Activated CD8-positive, alpha-beta memory T cell treated with anti-CD3 and anti-CD28 coated beads, Interleukin-2, amount 10 ng/mL, durations not matched to agents 7 days and 5 days (primary cell): ENCODE measurements around the gene GNG2. TPM values are rescaled to one million over a fixed set of nuclear protein-coding genes. Genes with fewer than 3 reads are reported as not detected.

Experiments used
- ATAC-seq: fragments of 150-1000 bp; cut with Tn5 transposase; one replicate; pipeline ENCODE4 v1.10.0; 2021; ENCODE audit warnings: moderate library complexity
- CTCF ChIA-PET: fragments of 350-600 bp; sonication (Branson Sonifier 250); formaldehyde crosslinking; loops from one replicate; lab custom pipeline; 2021; ENCODE audit warnings: antibody characterized with exemption; lab: Charles Lee
- DNase-seq: peaks from one replicate; pipeline ENCODE4 v3.0.0-alpha.2; 2020
- H3K27ac Mint-ChIP-seq: one replicate; pipeline ENCODE4 v1.8.0; 2021; ENCODE audit warnings: mild to moderate bottlenecking, mixed read lengths
- H3K27me3 Mint-ChIP-seq: one replicate; pipeline ENCODE4 v1.8.0; 2021; ENCODE audit warnings: mixed read lengths
- H3K36me3 Mint-ChIP-seq: one replicate; pipeline ENCODE4 v1.8.0; 2021; ENCODE audit warnings: mild to moderate bottlenecking, mixed read lengths
- H3K4me1 Mint-ChIP-seq: one replicate; pipeline ENCODE4 v1.8.0; 2021; ENCODE audit warnings: mixed read lengths
- H3K4me3 Mint-ChIP-seq: one replicate; pipeline ENCODE4 v1.8.0; 2021; ENCODE audit warnings: mild to moderate bottlenecking, moderate library complexity, mixed read lengths
- H3K9me3 Mint-ChIP-seq: one replicate; pipeline ENCODE4 v1.8.0; 2022; ENCODE audit warnings: low read depth, mixed read lengths
- total RNA-seq, 2 experiments: library from RNA; stranded (reverse); gene quantifications; one replicate each; pipeline ENCODE4 v1.2.3, GENCODE V29; 2021

Gene GNG2
- total RNA-seq, 2 experiments from 2014 or later: 243 to 257 TPM

DNA sequence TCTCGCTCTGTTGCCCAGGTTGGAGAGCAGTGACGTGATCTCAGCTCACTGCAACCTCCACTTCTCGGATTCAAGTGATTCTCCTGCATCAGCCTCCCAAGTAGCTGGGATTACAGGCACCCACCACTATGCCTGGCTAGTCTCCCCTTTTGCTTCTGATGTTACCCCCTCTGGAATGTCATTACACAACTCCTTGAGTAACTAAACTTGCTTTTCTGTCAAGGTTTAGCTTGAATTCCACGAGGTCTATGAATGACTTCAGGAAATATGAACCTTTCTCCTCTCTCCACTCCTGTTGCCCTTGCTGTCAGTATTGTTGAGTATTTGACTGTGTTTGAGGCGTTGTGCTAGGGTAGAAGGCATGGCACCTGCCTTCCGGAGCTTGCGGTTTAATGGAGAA, 112.2 kb downstream of the GNG2 start:
- Mint-ChIP-seq H3K4me1 (no peaks in the 10 kb centered on the region), H3K4me3 (no peak overlapping the region), H3K27ac (no peak overlapping the region), H3K36me3 (peaks cover 15% of the 10 kb centered on the region), H3K9me3 (no peaks in the 10 kb centered on the region), H3K27me3 (no peaks in the 10 kb centered on the region)
- DNase-seq: no peak
- CTCF ChIA-PET: no interaction called here
- no peak for ATAC-seq

DNA sequence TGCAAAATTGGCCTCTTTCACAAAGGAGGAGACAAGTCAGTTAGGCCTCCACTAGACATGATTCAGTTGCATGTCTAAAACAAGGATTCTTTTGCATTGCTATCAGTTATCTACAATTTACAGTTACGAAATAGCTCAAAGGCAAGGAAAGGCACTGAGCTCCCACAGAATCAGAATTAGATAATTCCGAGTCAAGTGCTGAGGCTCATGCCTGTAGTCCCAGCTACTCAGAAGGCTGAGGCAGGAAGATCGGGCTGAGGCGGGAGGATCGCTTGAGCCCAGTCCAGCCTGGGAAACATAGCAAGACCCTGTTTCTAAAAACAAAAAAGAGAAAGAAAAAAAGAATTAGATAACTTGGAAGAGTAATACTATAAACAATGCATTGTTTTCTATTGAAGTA, 116.7 kb downstream of the GNG2 start:
- no peaks in the 10 kb centered on the region for H3K36me3 Mint-ChIP-seq
- no peak overlapping the region for H3K4me3 Mint-ChIP-seq
- ATAC-seq (no peak), DNase-seq (no peak)
- H3K27ac Mint-ChIP-seq: no peak overlapping the region
- CTCF ChIA-PET: no interaction called here
- no peaks in the 10 kb centered on the region for H3K27me3 Mint-ChIP-seq
- no peaks in the 10 kb centered on the region for H3K9me3 Mint-ChIP-seq
- peaks cover 23% of the 10 kb centered on the region for H3K4me1 Mint-ChIP-seq

DNA sequence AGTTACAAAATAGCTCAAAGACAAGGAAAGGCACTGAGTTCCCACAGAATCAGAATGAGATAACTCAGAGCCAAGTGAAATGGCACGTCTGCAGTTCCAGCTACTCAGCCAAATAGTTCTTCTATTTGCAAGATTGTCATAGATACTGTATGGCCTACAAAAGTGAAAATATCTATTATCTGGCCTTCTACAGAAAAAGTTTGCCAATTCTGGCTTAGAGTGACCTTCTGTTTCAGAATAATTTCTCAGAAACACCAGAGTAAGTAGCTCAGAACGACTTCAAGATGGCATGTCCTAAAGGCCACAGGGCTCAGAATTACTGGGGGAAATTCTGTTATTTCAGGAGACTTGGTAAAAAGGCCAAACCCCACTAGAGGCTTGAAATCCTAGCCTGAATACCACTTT, 118.3 kb downstream of the GNG2 start:
- DNase-seq (no peak), ATAC-seq (no peak)
- Mint-ChIP-seq H3K27ac (no peak overlapping the region), H3K9me3 (no peaks in the 10 kb centered on the region), H3K4me3 (no peak overlapping the region), H3K4me1 (peaks cover 23% of the 10 kb centered on the region), H3K27me3 (no peaks in the 10 kb centered on the region), H3K36me3 (no peaks in the 10 kb centered on the region)
- CTCF ChIA-PET: interaction anchor here (0.7 to 2.8 kb wide), 28 partner anchors 8 to 695 kb away, joined by 3 to 11 read pairs (median 4); partner anchors contain the start of genes FRMD6 and GNG2

DNA sequence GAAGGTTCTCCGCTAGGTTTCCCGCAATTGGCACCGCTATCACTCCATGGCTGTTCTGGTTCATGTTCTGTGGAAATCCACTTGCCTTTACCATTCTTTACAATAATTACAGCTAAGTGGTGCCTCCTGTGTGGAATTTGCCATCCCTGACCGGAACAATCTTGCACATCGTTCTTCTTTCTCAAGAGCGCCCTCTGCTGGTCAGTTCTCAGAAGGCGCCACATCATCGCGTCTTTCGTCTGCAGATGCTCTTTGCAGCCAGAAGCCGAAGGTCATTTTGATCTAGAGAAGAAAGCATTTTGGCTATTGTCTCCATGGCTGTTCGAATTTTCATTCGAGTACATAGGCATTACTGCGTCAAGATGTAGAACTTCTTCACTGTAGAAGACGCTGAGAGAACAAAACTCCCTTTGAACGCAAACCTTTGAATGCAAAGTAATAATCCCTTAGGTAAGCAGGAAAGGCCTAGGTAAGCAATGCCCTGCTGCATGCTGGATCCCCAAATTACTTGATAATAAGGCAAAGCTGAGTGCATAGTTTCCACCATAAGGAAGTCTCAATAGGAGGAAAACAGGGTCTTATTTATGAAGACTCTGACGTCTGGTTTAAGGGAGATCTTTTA, 118.8 kb downstream of the GNG2 start:
- Mint-ChIP-seq H3K4me3 (no peak overlapping the region), H3K27ac (no peak overlapping the region), H3K9me3 (no peaks in the 10 kb centered on the region), H3K36me3 (no peaks in the 10 kb centered on the region), H3K4me1 (peaks cover 23% of the 10 kb centered on the region), H3K27me3 (no peaks in the 10 kb centered on the region)
- CTCF ChIA-PET: interaction anchor here (0.7 to 2.8 kb wide), 33 partner anchors 9 to 696 kb away, joined by 3 to 11 read pairs (median 4); partner anchors contain the start of genes FRMD6 and GNG2
- ATAC-seq (peak; percentile 74), DNase-seq (peak; percentile 87)

DNA sequence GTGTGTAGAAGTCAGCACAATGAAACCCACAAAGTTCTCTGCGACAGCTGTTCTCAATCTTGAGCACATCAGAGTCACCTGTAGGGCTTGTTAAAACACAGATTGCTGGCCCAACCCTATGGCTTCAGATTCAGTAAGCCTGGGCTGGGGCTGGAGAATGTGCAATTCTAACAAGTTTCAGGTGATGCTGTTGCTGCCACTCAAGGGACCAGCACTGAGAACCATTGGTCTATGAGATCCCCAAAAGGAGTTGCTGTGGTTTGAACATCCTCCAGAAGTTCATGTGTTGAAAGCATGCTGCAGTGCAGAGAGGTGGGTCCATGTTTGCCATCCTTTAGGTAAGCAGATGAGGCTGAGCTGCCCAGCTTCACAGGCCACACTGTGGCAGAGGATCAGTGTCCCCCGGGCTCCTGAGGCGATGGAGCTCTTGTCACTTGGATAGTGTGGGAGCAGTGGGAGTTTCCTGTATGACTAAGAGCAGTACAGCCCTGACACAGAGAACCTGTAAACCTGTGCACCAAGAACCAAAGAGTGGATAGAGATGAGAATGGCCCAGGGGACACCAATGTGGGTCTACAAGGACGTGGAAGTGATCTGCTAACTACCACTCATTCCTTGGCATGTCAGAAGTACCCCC, 120.9 kb downstream of the GNG2 start:
- Mint-ChIP-seq H3K36me3 (no peaks in the 10 kb centered on the region), H3K9me3 (no peaks in the 10 kb centered on the region), H3K27ac (no peak overlapping the region), H3K4me1 (peaks cover 23% of the 10 kb centered on the region), H3K4me3 (no peak overlapping the region), H3K27me3 (no peaks in the 10 kb centered on the region)
- CTCF ChIA-PET: interaction anchor here (1.0 to 1.8 kb wide), 4 partner anchors 55 to 144 kb away, joined by 3 to 5 read pairs (median 3); partner anchors contain the start of gene GNG2
- DNase-seq (peak; percentile 48), ATAC-seq (peak; percentile 76)

DNA sequence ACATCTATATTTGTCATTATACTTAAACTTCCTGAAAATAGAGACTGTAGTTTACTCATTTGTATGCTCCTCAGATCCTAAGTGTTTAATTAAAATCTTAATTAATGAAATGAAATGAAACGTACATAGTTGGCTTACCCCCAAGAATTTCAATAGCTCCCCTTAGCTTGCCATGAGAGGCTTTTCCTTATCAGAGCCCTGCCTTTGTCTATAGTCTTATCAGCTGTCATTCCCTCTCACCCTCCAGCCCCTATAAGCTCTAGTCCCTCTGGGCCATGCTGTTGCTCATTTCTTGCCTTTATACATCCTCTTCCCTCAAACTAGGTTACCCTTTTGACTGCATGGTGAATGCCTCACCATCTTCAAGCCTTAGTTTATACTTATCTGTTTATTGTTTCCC, 127.8 kb downstream of the GNG2 start:
- Mint-ChIP-seq H3K4me3 (no peak overlapping the region), H3K4me1 (peaks cover 31% of the 10 kb centered on the region), H3K27ac (peak overlapping the region; percentile 92), H3K27me3 (no peaks in the 10 kb centered on the region), H3K36me3 (peaks cover 9% of the 10 kb centered on the region), H3K9me3 (no peaks in the 10 kb centered on the region)
- DNase-seq (no peak), ATAC-seq (no peak)
- CTCF ChIA-PET: interaction anchor here (1.7 kb wide), 1 partner anchor 10 kb away, joined by 7 read pairs; no protein-coding TSS in a partner anchor

DNA sequence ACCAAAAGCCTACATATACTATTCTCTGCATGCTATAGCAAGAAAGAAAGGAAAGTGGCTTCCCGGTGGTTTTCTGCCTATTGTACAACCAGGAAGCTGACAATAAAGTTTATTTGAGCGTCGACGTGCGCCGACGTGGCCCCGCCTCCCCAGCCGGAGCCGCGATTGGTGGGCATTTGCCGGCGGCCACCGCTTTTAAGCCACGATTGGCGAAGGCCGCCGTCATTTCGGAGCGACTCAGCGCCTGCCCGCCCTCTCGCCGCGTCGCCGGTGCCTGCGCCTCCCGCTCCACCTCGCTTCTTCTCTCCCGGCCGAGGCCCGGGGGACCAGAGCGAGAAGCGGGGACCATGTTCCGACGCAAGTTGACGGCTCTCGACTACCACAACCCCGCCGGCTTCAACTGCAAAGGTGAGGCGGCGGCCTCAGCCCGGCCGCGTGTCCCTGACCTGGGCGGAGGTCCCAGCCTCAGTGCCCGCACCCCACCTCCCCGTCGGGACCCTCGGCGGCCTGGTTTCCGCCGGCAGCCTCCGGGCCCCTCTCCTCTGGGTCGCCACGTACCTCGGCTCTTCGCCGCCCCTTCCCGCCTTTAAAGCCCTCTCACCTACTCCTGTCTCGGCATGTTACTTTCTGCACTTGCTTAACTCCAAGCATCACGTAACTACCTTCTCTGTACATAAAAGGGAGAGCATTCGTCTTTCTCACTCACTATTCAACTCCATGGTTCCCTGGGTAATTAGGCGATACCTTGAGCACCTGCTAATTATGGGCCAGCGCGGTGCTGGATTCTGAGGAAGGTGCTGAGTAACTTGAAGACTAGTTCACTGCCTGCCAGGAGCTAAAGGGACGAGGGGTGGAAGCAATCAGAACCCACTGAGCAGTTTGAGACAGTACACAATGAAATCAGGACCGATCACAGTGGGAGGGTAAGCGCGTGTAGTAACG, 129.2 kb downstream of the GNG2 start, which contains the start of gene RTRAF:
TSS of gene RTRAF (plus strand) at position 254 of the 942 bp plus-strand sequence. CDS start at position 348, 94 bp downstream.
- H3K36me3 Mint-ChIP-seq: peaks cover 17% of the 10 kb centered on the region
- no peaks in the 10 kb centered on the region for H3K27me3 Mint-ChIP-seq
- CTCF ChIA-PET: interaction anchor here (0.6 to 1.7 kb wide), 4 partner anchors 9 to 619 kb away, joined by 3 to 7 read pairs (median 4); no protein-coding TSS in a partner anchor
- peak within 1 kb of the TSS; percentile 92 for H3K27ac Mint-ChIP-seq
- DNase-seq (peak; percentile 95), ATAC-seq (peak; percentile 98)
- H3K9me3 Mint-ChIP-seq: no peaks in the 10 kb centered on the region
- H3K4me1 Mint-ChIP-seq: peaks cover 43% of the 10 kb centered on the region
- peak within 1 kb of the TSS; percentile 92 for H3K4me3 Mint-ChIP-seq

DNA sequence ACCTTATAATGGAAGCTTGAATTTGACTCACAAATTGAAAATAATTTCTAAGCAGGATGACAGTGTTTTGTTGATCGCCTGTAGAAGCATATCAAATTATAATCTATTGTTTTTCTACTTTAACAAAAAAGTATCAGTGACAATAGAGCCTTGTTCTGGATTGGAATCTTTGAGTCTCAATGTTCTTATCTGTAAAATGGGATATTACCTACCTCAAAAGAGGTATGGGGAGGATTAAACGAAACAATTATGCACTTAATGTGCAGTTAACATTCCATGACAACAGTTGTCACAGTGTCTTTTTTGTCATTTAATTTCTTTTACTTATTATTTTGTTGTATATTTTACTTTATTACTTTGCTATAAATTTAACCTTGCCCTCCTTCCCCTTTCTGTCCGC, 130.1 kb downstream of the GNG2 start:
- CTCF ChIA-PET: interaction anchor here (0.6 to 1.1 kb wide), 2 partner anchors 11 to 620 kb away, joined by 4 read pairs; no protein-coding TSS in a partner anchor
- no peak for DNase-seq
- peaks cover 26% of the 10 kb centered on the region for H3K36me3 Mint-ChIP-seq
- H3K27me3 Mint-ChIP-seq: no peaks in the 10 kb centered on the region
- no peak for ATAC-seq
- H3K4me3 Mint-ChIP-seq: peak overlapping the region; percentile 92
- H3K4me1 Mint-ChIP-seq: peaks cover 48% of the 10 kb centered on the region
- no peaks in the 10 kb centered on the region for H3K9me3 Mint-ChIP-seq
- peak overlapping the region; percentile 92 for H3K27ac Mint-ChIP-seq

DNA sequence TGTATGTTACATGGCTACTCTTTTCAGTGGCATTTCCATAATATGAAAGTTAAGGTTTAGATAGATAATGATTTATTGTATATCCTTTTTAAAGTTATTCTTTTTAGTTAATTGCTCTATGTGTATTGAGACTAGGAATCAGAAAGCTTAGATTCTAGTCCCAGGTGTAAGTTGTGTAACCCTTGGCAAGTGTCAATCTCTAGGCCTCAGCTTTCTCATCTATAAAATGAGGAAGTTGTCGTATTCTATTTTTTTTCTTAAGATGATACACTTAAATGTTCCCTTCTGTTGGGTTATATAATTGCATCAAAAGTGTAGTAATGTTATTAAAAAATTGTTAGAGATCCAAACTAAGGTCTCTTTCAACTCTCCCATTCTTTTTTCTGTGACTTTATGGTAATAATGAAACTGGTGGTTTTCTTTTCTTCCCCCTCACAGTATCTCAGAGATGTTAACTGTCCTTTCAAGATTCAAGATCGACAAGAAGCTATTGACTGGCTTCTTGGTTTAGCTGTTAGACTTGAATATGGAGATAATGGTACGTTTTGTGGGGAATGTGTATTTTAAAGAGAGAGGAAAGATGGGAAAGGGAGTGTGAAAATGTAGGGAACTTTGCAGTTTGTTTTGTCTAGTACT, 133.0 kb downstream of the GNG2 start:
- H3K4me1 Mint-ChIP-seq: peaks cover 52% of the 10 kb centered on the region
- H3K4me3 Mint-ChIP-seq: peak overlapping the region; percentile 3
- H3K27me3 Mint-ChIP-seq: no peaks in the 10 kb centered on the region
- H3K36me3 Mint-ChIP-seq: peaks cover 36% of the 10 kb centered on the region
- DNase-seq: no peak
- ATAC-seq: no peak
- CTCF ChIA-PET: no interaction called here
- no peaks in the 10 kb centered on the region for H3K9me3 Mint-ChIP-seq
- peak overlapping the region; percentile 48 for H3K27ac Mint-ChIP-seq

DNA sequence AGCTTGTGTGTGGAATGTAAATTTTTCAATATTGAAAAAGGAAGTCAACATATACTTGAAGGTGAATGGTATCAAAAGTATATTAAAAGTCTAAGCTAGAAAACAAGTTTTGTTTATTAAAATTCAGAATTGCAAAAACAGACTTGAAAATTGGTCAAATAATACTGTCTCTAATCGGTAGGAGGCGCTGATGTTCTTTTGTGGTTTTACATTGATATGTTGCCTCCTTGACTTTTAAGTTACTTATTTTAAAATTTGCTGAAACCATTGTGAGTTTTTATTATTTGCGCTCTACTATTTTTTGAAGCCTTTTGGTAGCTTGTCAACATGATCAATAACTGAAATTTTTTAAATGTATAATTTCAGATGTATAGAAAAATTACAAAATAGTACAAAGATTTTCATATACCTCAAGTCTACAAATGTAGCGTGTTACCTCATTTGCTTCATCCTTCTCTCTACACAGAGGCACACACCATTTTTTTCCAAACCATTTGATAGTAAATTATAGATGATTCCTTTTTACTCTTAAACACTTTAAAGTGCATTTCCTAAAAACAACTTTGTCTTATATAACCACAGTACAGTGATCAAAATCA, 135.8 kb downstream of the GNG2 start:
- ATAC-seq: no peak
- H3K36me3 Mint-ChIP-seq: peaks cover 49% of the 10 kb centered on the region
- H3K4me1 Mint-ChIP-seq: peaks cover 39% of the 10 kb centered on the region
- DNase-seq: no peak
- CTCF ChIA-PET: interaction anchor here (0.7 to 1.6 kb wide), 9 partner anchors 10 to 477 kb away, joined by 3 to 5 read pairs (median 4); partner anchors contain the start of gene PTGDR
- no peaks in the 10 kb centered on the region for H3K27me3 Mint-ChIP-seq
- H3K9me3 Mint-ChIP-seq: no peaks in the 10 kb centered on the region
- H3K27ac Mint-ChIP-seq: no peak overlapping the region
- no peak overlapping the region for H3K4me3 Mint-ChIP-seq

DNA sequence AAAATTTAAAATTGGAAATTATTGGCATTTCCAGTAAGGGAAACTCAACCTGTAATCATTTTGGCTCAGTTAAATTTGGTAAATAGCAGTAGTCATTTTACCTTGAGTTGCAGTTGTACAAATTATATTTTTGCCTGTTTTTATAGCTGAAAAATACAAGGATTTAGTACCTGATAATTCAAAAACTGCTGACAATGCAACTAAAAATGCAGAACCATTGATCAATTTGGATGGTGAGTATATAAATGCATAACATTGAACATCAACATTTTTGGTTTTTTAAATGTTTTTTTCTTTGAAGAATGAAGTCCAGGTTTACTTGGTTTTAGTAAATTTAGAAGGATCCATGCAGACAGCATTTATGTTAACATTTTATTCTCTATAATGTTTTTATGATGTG, 137.9 kb downstream of the GNG2 start:
- ATAC-seq (no peak), DNase-seq (no peak)
- no peak overlapping the region for H3K4me3 Mint-ChIP-seq
- peaks cover 26% of the 10 kb centered on the region for H3K4me1 Mint-ChIP-seq
- no peaks in the 10 kb centered on the region for H3K9me3 Mint-ChIP-seq
- H3K36me3 Mint-ChIP-seq: peaks cover 55% of the 10 kb centered on the region
- no peak overlapping the region for H3K27ac Mint-ChIP-seq
- no peaks in the 10 kb centered on the region for H3K27me3 Mint-ChIP-seq
- CTCF ChIA-PET: no interaction called here

DNA sequence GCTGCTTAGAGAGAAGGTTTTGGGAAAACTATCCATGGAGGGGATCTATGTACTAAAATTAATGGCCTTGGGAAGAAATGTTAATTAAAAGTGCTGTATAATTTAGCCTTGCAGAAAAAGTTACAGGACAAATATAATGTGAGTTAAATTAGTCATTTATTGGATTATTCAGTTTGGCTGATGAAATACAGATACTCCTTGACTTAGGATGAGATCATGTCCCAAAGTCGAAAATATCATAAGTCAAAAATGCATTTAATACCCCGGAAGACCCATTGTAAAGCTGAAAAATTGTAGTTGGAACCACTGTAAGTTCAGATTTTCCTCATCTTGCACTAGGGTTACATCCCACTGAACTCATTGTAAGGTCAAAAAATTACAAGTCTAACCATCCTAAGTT, 138.7 kb downstream of the GNG2 start:
- peaks cover 51% of the 10 kb centered on the region for H3K36me3 Mint-ChIP-seq
- ATAC-seq: no peak
- H3K9me3 Mint-ChIP-seq: no peaks in the 10 kb centered on the region
- no peak for DNase-seq
- H3K4me1 Mint-ChIP-seq: peaks cover 19% of the 10 kb centered on the region
- H3K27ac Mint-ChIP-seq: no peak overlapping the region
- H3K27me3 Mint-ChIP-seq: no peaks in the 10 kb centered on the region
- no peak overlapping the region for H3K4me3 Mint-ChIP-seq
- CTCF ChIA-PET: no interaction called here
